ENCODE results near the gene CADM2.

The CADM2 gene

DNA sequence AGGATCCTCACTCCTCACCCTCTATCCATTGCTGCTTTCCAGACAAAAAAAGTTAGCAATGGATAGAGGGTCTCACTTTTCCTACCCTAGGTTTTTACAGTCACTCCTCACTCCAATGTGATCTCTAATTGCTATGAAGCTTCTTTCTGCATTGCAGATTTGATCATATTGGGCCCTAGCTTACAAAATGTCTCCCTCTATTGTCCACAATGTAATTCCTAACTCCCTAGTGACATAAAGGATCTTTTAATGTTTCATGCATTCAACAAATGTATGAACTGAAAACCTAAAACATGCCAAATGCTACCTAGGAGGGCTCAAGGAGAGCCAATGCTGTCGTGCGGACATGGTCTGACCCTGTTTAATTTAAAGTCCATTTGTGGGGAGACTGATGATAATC is 234.8 kb downstream of the CADM2 start:
- Histone ChIP-seq H2AK5ac (ENCODE audit: low read length, severe bottlenecking) (no peak overlapping the region), H4K91ac (ENCODE audit: low read length) (no peak overlapping the region), H2BK120ac (ENCODE audit: low read depth, low read length) (no peak overlapping the region), H3K79me1 (replicated peaks; ENCODE audit: low read length, poor library complexity, severe bottlenecking) (no peaks in the 10 kb centered on the region), H3K4ac (ENCODE audit: low read depth in 1 of 2, low read length in 2 of 2) (no peak overlapping the region), H3K18ac (ENCODE audit: low read depth in 1 of 2, low read length in 2 of 2) (no peak overlapping the region), H3K4me2 (ENCODE audit: low read length, poor library complexity, severe bottlenecking) (no peak overlapping the region), H4K8ac (ENCODE audit: low read length) (no peak overlapping the region), H2AFZ (ENCODE audit: low read depth, low read length) (no peak overlapping the region), H3K4me3 (ENCODE audit: insufficient read depth in 1 of 2, low read depth in 1 of 2, low read length in 2 of 2) (no peak overlapping the region), H3K14ac (ENCODE audit: low read length in 2 of 2) (no peak overlapping the region), H3K9me3 (ENCODE audit: control insufficient read depth, low read length) (no peaks in the 10 kb centered on the region), H3K27ac (ENCODE audit: low read length, poor library complexity, severe bottlenecking) (no peak overlapping the region), H2BK5ac (ENCODE audit: low read depth, low read length, poor library complexity, severe bottlenecking) (no peak overlapping the region), H3K9ac (ENCODE audit: low read length) (no peak overlapping the region), H2BK12ac (ENCODE audit: low read length in 2 of 2) (no peak overlapping the region), H2BK15ac (ENCODE audit: low read depth, poor library complexity, severe bottlenecking) (no peak overlapping the region), H3K27me3 (ENCODE audit: control insufficient read depth in 1 of 2, insufficient read depth in 1 of 2, low read length in 2 of 2) (no peaks in the 10 kb centered on the region), H3K23ac (ENCODE audit: low read length in 2 of 2) (no peak overlapping the region), H3K4me1 (ENCODE audit: control insufficient read depth, insufficient read depth, low read depth, low read length) (no peaks in the 10 kb centered on the region), H3K36me3 (ENCODE audit: control insufficient read depth in 1 of 2, insufficient read depth in 2 of 2, low read depth in 1 of 2, low read length in 2 of 2) (no peaks in the 10 kb centered on the region)
- no peak for DNase-seq
- WGBS = 76% methylated on average over 2 of the region's 2 CpGs

DNA sequence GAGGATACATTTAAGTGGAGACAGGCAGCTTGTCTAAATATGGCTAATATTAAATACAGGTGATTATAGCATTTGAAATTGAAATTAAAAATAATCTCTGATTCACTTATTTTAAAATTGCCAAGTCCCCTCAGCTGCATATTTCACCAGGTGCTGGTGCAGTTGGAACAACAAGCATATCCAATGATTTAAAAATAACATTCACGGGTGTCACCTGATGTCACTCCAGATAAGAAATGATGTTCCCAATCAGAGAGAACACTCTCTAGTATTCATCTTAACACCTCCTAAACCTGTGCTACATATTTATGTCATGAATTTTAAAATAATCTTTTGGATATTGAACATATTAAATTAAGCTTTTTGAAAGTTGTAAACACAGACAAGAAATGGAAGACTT is 249.9 kb downstream of the CADM2 start:
- WGBS = 71% methylated on average over 1 of the region's 1 CpG
- DNase-seq = no peak

GRCh38 chr3:85210540-85210939 is 251.8 kb downstream of the CADM2 start:
- Histone ChIP-seq H2BK120ac (ENCODE audit: low read depth, low read length) (no peak overlapping the region), H3K27ac (ENCODE audit: low read length, poor library complexity, severe bottlenecking) (no peak overlapping the region), H3K4me1 (ENCODE audit: control insufficient read depth, insufficient read depth, low read depth, low read length) (no peaks in the 10 kb centered on the region), H3K4ac (ENCODE audit: low read depth in 1 of 2, low read length in 2 of 2) (no peak overlapping the region), H3K27me3 (ENCODE audit: control insufficient read depth in 1 of 2, insufficient read depth in 1 of 2, low read length in 2 of 2) (no peaks in the 10 kb centered on the region), H3K4me3 (ENCODE audit: insufficient read depth in 1 of 2, low read depth in 1 of 2, low read length in 2 of 2) (no peak overlapping the region), H2BK12ac (ENCODE audit: low read length in 2 of 2) (no peak overlapping the region), H2BK5ac (ENCODE audit: low read depth, low read length, poor library complexity, severe bottlenecking) (no peak overlapping the region), H3K79me1 (replicated peaks; ENCODE audit: low read length, poor library complexity, severe bottlenecking) (no peaks in the 10 kb centered on the region), H3K9me3 (ENCODE audit: control insufficient read depth, low read length) (no peaks in the 10 kb centered on the region), H4K91ac (ENCODE audit: low read length) (no peak overlapping the region), H2AK5ac (ENCODE audit: low read length, severe bottlenecking) (no peak overlapping the region), H3K18ac (ENCODE audit: low read depth in 1 of 2, low read length in 2 of 2) (no peak overlapping the region), H3K9ac (ENCODE audit: low read length) (no peak overlapping the region), H3K4me2 (ENCODE audit: low read length, poor library complexity, severe bottlenecking) (no peak overlapping the region), H4K8ac (ENCODE audit: low read length) (no peak overlapping the region), H2AFZ (ENCODE audit: low read depth, low read length) (no peak overlapping the region), H3K14ac (ENCODE audit: low read length in 2 of 2) (no peak overlapping the region), H3K36me3 (ENCODE audit: control insufficient read depth in 1 of 2, insufficient read depth in 2 of 2, low read depth in 1 of 2, low read length in 2 of 2) (no peaks in the 10 kb centered on the region), H3K23ac (ENCODE audit: low read length in 2 of 2) (no peak overlapping the region), H2BK15ac (ENCODE audit: low read depth, poor library complexity, severe bottlenecking) (no peak overlapping the region)
- 61% methylated on average over 2 of the region's 2 CpGs for WGBS
- no peak for DNase-seq

More for the DNA sequence above, 249.9 kb downstream of the CADM2 start:
- Histone ChIP-seq H3K14ac (ENCODE audit: low read length in 2 of 2) (no peak overlapping the region), H2BK5ac (ENCODE audit: low read depth, low read length, poor library complexity, severe bottlenecking) (no peak overlapping the region), H2AK5ac (ENCODE audit: low read length, severe bottlenecking) (no peak overlapping the region), H3K36me3 (ENCODE audit: control insufficient read depth in 1 of 2, insufficient read depth in 2 of 2, low read depth in 1 of 2, low read length in 2 of 2) (no peaks in the 10 kb centered on the region), H3K4ac (ENCODE audit: low read depth in 1 of 2, low read length in 2 of 2) (no peak overlapping the region), H3K4me1 (ENCODE audit: control insufficient read depth, insufficient read depth, low read depth, low read length) (no peaks in the 10 kb centered on the region), H2BK120ac (ENCODE audit: low read depth, low read length) (no peak overlapping the region), H4K8ac (ENCODE audit: low read length) (no peak overlapping the region), H3K9ac (ENCODE audit: low read length) (no peak overlapping the region), H2BK12ac (ENCODE audit: low read length in 2 of 2) (no peak overlapping the region), H4K91ac (ENCODE audit: low read length) (no peak overlapping the region), H3K27me3 (ENCODE audit: control insufficient read depth in 1 of 2, insufficient read depth in 1 of 2, low read length in 2 of 2) (no peaks in the 10 kb centered on the region), H3K23ac (ENCODE audit: low read length in 2 of 2) (no peak overlapping the region), H3K27ac (ENCODE audit: low read length, poor library complexity, severe bottlenecking) (no peak overlapping the region), H3K4me3 (ENCODE audit: insufficient read depth in 1 of 2, low read depth in 1 of 2, low read length in 2 of 2) (no peak overlapping the region), H3K4me2 (ENCODE audit: low read length, poor library complexity, severe bottlenecking) (no peak overlapping the region), H3K79me1 (replicated peaks; ENCODE audit: low read length, poor library complexity, severe bottlenecking) (no peaks in the 10 kb centered on the region), H2BK15ac (ENCODE audit: low read depth, poor library complexity, severe bottlenecking) (no peak overlapping the region), H2AFZ (ENCODE audit: low read depth, low read length) (no peak overlapping the region), H3K18ac (ENCODE audit: low read depth in 1 of 2, low read length in 2 of 2) (no peak overlapping the region), H3K9me3 (ENCODE audit: control insufficient read depth, low read length) (no peaks in the 10 kb centered on the region)

- no peak overlapping the region for H3K23ac ChIP-seq (ENCODE audit: low read length in 2 of 2)
- H2AK5ac ChIP-seq (ENCODE audit: low read length, severe bottlenecking) = no peak overlapping the region
- no peak overlapping the region for H3K4me2 ChIP-seq (ENCODE audit: low read length, poor library complexity, severe bottlenecking)
- H3K18ac ChIP-seq (ENCODE audit: low read depth in 1 of 2, low read length in 2 of 2) = no peak overlapping the region
- H2BK120ac ChIP-seq (ENCODE audit: low read depth, low read length) = no peak overlapping the region
- no peak overlapping the region for H2BK12ac ChIP-seq (ENCODE audit: low read length in 2 of 2)
- H3K79me1 ChIP-seq (replicated peaks; ENCODE audit: low read length, poor library complexity, severe bottlenecking) = no peaks in the 10 kb centered on the region
- WGBS = 59% methylated on average over 6 of the region's 6 CpGs
- H3K27ac ChIP-seq (ENCODE audit: low read length, poor library complexity, severe bottlenecking) = no peak overlapping the region
- no peak overlapping the region for H2AFZ ChIP-seq (ENCODE audit: low read depth, low read length)
- H3K4me1 ChIP-seq (ENCODE audit: control insufficient read depth, insufficient read depth, low read depth, low read length) = no peaks in the 10 kb centered on the region
- H3K14ac ChIP-seq (ENCODE audit: low read length in 2 of 2) = no peak overlapping the region
- peaks cover 2% of the 10 kb centered on the region for H3K9me3 ChIP-seq (ENCODE audit: control insufficient read depth, low read length)
- H2BK15ac ChIP-seq (ENCODE audit: low read depth, poor library complexity, severe bottlenecking) = no peak overlapping the region
- no peak overlapping the region for H3K4me3 ChIP-seq (ENCODE audit: insufficient read depth in 1 of 2, low read depth in 1 of 2, low read length in 2 of 2)
- H4K91ac ChIP-seq (ENCODE audit: low read length) = no peak overlapping the region
- H3K36me3 ChIP-seq (ENCODE audit: control insufficient read depth in 1 of 2, insufficient read depth in 2 of 2, low read depth in 1 of 2, low read length in 2 of 2) = no peaks in the 10 kb centered on the region
- H2BK5ac ChIP-seq (ENCODE audit: low read depth, low read length, poor library complexity, severe bottlenecking) = no peak overlapping the region
- no peak for DNase-seq
- H3K9ac ChIP-seq (ENCODE audit: low read length) = no peak overlapping the region
- H4K8ac ChIP-seq (ENCODE audit: low read length) = no peak overlapping the region
- no peak overlapping the region for H3K4ac ChIP-seq (ENCODE audit: low read depth in 1 of 2, low read length in 2 of 2)
- no peaks in the 10 kb centered on the region for H3K27me3 ChIP-seq (ENCODE audit: control insufficient read depth in 1 of 2, insufficient read depth in 1 of 2, low read length in 2 of 2)
Observed at GRCh38 chr3:85228966-85229365, 270.2 kb downstream of the CADM2 start.

All from mesenchymal stem cell (in vitro differentiated cells and primary cell).